Smooth muscle cell (in vitro differentiated cells): Measurements from ENCODE around the gene COL4A2. TPM values are rescaled to one million over a fixed set of nuclear protein-coding genes. Genes with fewer than 3 reads are reported as not detected.

Experiments used
- DNase-seq: peaks from one replicate; lab custom pipeline; 2025; ENCODE audit not compliant: unreplicated experiment; lab: John Stamatoyannopoulos, UW
- H2AFZ ChIP-seq: fragments of 200-600 bp; sonication (generic); 2 replicates; pipeline ENCODE4 v1.6.0; 2016; ENCODE audit warnings: antibody characterized with exemption, low read depth, mild to moderate bottlenecking
- H3F3A ChIP-seq: fragments of 200-600 bp; sonication (generic); 2 replicates; pipeline ENCODE4 v1.6.0; 2017; ENCODE audit warnings: antibody characterized with exemption, low read depth
- H3K27ac ChIP-seq: fragments of 200-600 bp; sonication (generic); 2 replicates; pipeline ENCODE4 v1.5.1; 2016; ENCODE audit warnings: low read depth, mild to moderate bottlenecking
- H3K27me3 ChIP-seq: fragments of 200-600 bp; sonication (generic); 2 replicates; pipeline ENCODE4 v1.6.1; 2016; ENCODE audit warnings: low read depth, mild to moderate bottlenecking
- H3K36me3 ChIP-seq: fragments of 200-600 bp; sonication (generic); 2 replicates; pipeline ENCODE4 v1.5.1; 2016; ENCODE audit warnings: low read depth
- H3K4me1 ChIP-seq: fragments of 200-600 bp; sonication (generic); 2 replicates; pipeline ENCODE4 v1.5.1; 2016; ENCODE audit warnings: low read depth
- H3K4me2 ChIP-seq: fragments of 200-600 bp; sonication (generic); 2 replicates; pipeline ENCODE4 v1.6.0; 2016; ENCODE audit warnings: mild to moderate bottlenecking
- H3K4me3 ChIP-seq: fragments of 200-600 bp; sonication (generic); 2 replicates; pipeline ENCODE4 v1.5.1; 2016; ENCODE audit warnings: mild to moderate bottlenecking
- H3K79me2 ChIP-seq: fragments of 200-600 bp; sonication (generic); 2 replicates; pipeline ENCODE4 v1.6.0; 2016; ENCODE audit warnings: low read depth, mild to moderate bottlenecking
- H3K9ac ChIP-seq: fragments of 200-600 bp; sonication (generic); 2 replicates; pipeline ENCODE4 v1.6.0; 2016; ENCODE audit warnings: low read depth
- H3K9me3 ChIP-seq: fragments of 200-600 bp; sonication (generic); replicated peaks from 2 replicates; pipeline ENCODE4 v1.5.1; 2016; ENCODE audit warnings: low read depth
- H4K20me1 ChIP-seq: fragments of 200-600 bp; sonication (generic); 2 replicates; pipeline ENCODE4 v1.6.0; 2016; ENCODE audit warnings: low read depth
- CTCF ChIP-seq: fragments of 200-600 bp; sonication (generic); IDR thresholded peaks from 2 replicates; pipeline ENCODE4 v1.5.1; 2017; ENCODE audit warnings: borderline replicate concordance, mild to moderate bottlenecking, antibody characterized with exemption; ENCODE audit not compliant: insufficient read depth, poor library complexity, severe bottlenecking
- WGBS: methylation state at CpG from one replicate; pipeline ENCODE4 v1.1.7; 2016; ENCODE audit warnings: low lambda C conversion rate; 5-methylcytosine and 5-hydroxymethylcytosine counted together
- polyA plus RNA-seq: library from polyadenylated mRNA; unstranded; fragments of >200 nt; fragmentation: Nextera tagmentation; extraction: Ambion mirVana; gene quantifications from 2 replicates; pipeline ENCODE4 v1.2.1, GENCODE V29; 2016
- total RNA-seq: library from RNA; depleted of rRNA; stranded (reverse); fragments of >200 nt; gene quantifications from 2 replicates; pipeline ENCODE4 v1.2.3, GENCODE V29; 2014

Gene COL4A2
- total and polyA plus RNA-seq, 2 experiments from 2014 or later, result 1,456 to 2,786 TPM

DNA sequence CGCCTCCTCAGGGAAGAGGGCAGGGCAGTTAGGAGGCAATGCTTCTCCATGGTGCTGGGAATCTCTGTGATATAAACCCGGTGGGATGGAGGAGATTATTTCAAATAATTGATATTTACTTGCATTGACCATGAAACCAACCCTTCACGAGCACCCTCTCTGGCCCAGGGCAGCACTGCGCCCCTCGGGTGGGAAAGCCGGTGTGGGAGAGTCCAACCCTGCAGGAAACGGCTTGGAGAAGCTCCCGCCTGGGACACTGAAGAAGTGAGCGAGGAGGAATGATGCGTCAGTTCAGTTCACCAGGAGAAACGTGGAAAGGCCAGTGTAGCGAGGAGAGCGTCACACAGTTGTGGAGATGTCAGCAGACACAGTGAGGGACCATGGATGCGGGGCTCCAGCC, 99.9 kb downstream of the COL4A2 start:
- peak overlapping the region; percentile 60 for H3K9ac ChIP-seq
- H3K27ac ChIP-seq, result peak overlapping the region; percentile 100

DNA sequence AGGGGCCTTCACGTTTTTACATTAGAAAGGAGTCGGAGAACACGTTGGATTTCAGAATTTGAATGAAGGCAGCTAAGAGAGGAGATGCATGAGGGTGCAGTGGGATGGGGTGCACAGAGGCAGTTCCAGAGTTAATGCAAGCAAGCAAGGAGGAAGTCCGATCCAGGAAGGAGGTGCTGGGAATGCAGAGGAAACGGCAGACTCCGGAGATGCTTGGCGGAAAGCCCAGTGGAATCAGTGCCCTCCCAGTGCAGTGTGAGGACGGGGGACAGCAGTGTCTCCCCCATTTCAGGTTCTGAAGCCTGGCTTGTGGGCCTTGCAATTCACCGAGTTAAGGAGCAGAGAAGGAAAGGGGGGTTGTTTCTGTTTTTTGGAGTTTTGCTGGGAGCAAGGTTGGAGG, 100.4 kb downstream of the COL4A2 start:
- Histone ChIP-seq H2AFZ (no peak overlapping the region), H3K27me3 (no peaks in the 10 kb centered on the region), H3K4me2 (no peak overlapping the region), H3F3A (peaks cover 77% of the 10 kb centered on the region), H3K36me3 (no peaks in the 10 kb centered on the region), H3K4me3 (no peak overlapping the region), H3K9ac (peak overlapping the region; percentile 17), H3K4me1 (peaks cover 30% of the 10 kb centered on the region), H3K27ac (peak overlapping the region; percentile 100), H3K79me2 (peaks cover 29% of the 10 kb centered on the region), H4K20me1 (no peaks in the 10 kb centered on the region), H3K9me3 (no peaks in the 10 kb centered on the region)
- 67% methylated on average over 9 of the region's 9 CpGs for WGBS
- TF ChIP-seq CTCF, result no peak
- no peak for DNase-seq

More for the DNA sequence above, 99.9 kb downstream of the COL4A2 start:
- Histone ChIP-seq H2AFZ (no peak overlapping the region), H3K4me3 (no peak overlapping the region), H3K27me3 (no peaks in the 10 kb centered on the region), H3K4me2 (peak overlapping the region; percentile 9), H3F3A (peaks cover 80% of the 10 kb centered on the region), H4K20me1 (no peaks in the 10 kb centered on the region), H3K9me3 (no peaks in the 10 kb centered on the region), H3K36me3 (no peaks in the 10 kb centered on the region), H3K79me2 (peaks cover 34% of the 10 kb centered on the region), H3K4me1 (peaks cover 30% of the 10 kb centered on the region)
- DNase-seq, result no peak
- no peak for TF ChIP-seq CTCF
- 89% methylated on average over 14 of the region's 14 CpGs for WGBS

GRCh38 chr13:110408286-110408685, 101.2 kb downstream of the COL4A2 start:
- TF ChIP-seq CTCF, result no peak
- Histone ChIP-seq H2AFZ (no peak overlapping the region), H3K27me3 (no peaks in the 10 kb centered on the region), H3F3A (peaks cover 79% of the 10 kb centered on the region), H3K4me1 (peaks cover 30% of the 10 kb centered on the region), H3K4me3 (no peak overlapping the region), H3K9me3 (no peaks in the 10 kb centered on the region), H3K27ac (peak overlapping the region; percentile 100), H3K36me3 (no peaks in the 10 kb centered on the region), H3K4me2 (no peak overlapping the region), H4K20me1 (no peaks in the 10 kb centered on the region), H3K9ac (peak overlapping the region; percentile 17), H3K79me2 (peaks cover 34% of the 10 kb centered on the region)
- 73% methylated on average over 12 of the region's 12 CpGs for WGBS
- no peak for DNase-seq

GRCh38 chr13:110409581-110409992, 102.5 kb downstream of the COL4A2 start:
- Histone ChIP-seq H3K36me3 (no peaks in the 10 kb centered on the region), H3K79me2 (peaks cover 40% of the 10 kb centered on the region), H3F3A (peaks cover 86% of the 10 kb centered on the region), H3K9me3 (no peaks in the 10 kb centered on the region), H3K4me3 (no peak overlapping the region), H2AFZ (no peak overlapping the region), H3K27me3 (no peaks in the 10 kb centered on the region), H3K9ac (peak overlapping the region; percentile 86), H3K4me2 (peak overlapping the region; percentile 70), H3K4me1 (peaks cover 30% of the 10 kb centered on the region), H4K20me1 (no peaks in the 10 kb centered on the region), H3K27ac (peak overlapping the region; percentile 92)
- DNase-seq, result no peak
- WGBS, result 1% methylated on average over 13 of the region's 13 CpGs
- no peak for TF ChIP-seq CTCF
